GM12878 (cell line): ENCODE results near the gene KRT75.

Experiments used
- ATF2 ChIP-seq: IDR thresholded peaks from 2 replicates; pipeline ENCODE4 v1.6.1; 2012; ENCODE audit warnings: low read length, inconsistent platforms
- CTCF ChIP-seq, 3 experiments: IDR thresholded peaks in 2 of 3; conservative IDR thresholded peaks in 1 of 3; 2 replicates each; pipeline ENCODE4 v1.5.1; 2011; ENCODE audit warnings: low read depth in 3 of 3, low read length in 3 of 3, mild to moderate bottlenecking in 3 of 3, control low read depth in 2 of 3, moderate library complexity in 2 of 3, inconsistent platforms in 1 of 3, mixed read lengths in 1 of 3; ENCODE audit not compliant: control insufficient read depth in 2 of 3, insufficient read depth in 1 of 3; ENCODE audit errors: extremely low read depth in 1 of 3
- RCOR1 ChIP-seq: conservative IDR thresholded peaks from 2 replicates; pipeline ENCODE4 v1.6.1; 2012; ENCODE audit warnings: low read depth, low read length, improper control_type of control experiment
- YY1 ChIP-seq: IDR thresholded peaks from 2 replicates; pipeline ENCODE4 v1.6.1; 2011; ENCODE audit warnings: low read depth, mild to moderate bottlenecking, low read length

GRCh38 chr12:52474212-52474611, 40.0 kb upstream of the KRT75 start:
- TF ChIP-seq YY1 = no peak
- TF ChIP-seq CTCF (IDR thresholded peaks at IDR 0.05 in 2 of 3, conservative IDR thresholded peaks at IDR 0.05 in 1 of 3; ENCODE audit: control insufficient read depth in 2 of 3, extremely low read depth in 1 of 3, insufficient read depth in 1 of 3, low read depth in 3 of 3, low read length in 3 of 3) = no peak
- no peak for TF ChIP-seq ATF2
- TF ChIP-seq RCOR1 = no peak
